A375 (cell line): Measurements from ENCODE around the gene SYTL1. TPM values are rescaled to one million over a fixed set of nuclear protein-coding genes. Genes with fewer than 3 reads are reported as not detected.

ENCODE experiments used
- small RNA-seq: library from RNA; depleted of rRNA; stranded (forward); fragments of <200 nt; gene quantifications from one replicate; pipeline ENCODE3, GENCODE V24; 2014
- total RNA-seq: library from RNA; depleted of rRNA; stranded (reverse); fragments of >200 nt; shearing (Covaris generic); gene quantifications from 2 replicates; pipeline ENCODE4 v1.2.3, GENCODE V29; 2014; rRNA removed

Gene SYTL1
- total RNA-seq, result 3.1 and 4.5 TPM in 2 replicates

GRCh38 chr1:27341525-27342252 lies at the start of gene SYTL1:
Gene SYTL1, plus strand, starts transcription at chr1:27342022. Its CDS starts 3,313 bp downstream, at chr1:27345335.

DNA sequence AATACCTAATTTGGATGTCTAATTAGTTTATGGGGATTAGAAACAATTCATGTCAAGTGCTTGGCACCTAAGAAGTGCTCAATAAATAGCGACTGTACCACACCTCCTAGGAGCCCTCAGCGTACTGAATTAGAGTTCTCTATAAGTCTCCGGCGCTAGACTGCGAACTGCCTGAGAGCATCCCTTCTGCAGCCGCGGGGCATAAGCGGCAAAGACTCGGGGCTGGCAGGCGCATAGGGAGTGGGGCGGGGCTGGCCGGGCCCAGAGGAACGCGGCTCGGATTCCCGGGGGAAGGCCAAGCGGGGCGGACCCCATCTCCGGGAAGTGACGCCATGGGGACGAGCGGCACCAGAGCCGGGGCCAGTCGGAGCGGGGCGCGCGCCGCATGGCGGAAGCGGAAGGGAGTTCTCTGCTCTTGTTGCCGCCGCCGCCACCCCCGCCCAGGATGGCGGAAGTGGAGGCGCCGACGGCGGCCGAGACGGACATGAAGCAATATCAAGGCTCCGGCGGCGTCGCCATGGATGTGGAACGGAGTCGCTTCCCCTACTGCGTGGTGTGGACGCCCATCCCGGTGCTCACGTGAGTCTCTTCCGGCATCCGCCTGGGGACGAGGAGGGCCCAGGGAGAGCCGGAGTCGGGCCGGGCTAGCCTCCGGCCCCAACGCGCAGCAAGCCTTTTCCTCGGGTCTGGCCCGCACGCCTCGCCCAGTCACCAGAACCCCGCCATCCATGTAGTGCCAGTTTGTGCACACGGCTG lies 19.8 kb upstream of the SYTL1 start, which contains the start of gene TMEM222:
TSS of gene TMEM222 (plus strand) at position 351 of the 756 bp plus-strand sequence. CDS start at position 386, 35 bp downstream.

DNA sequence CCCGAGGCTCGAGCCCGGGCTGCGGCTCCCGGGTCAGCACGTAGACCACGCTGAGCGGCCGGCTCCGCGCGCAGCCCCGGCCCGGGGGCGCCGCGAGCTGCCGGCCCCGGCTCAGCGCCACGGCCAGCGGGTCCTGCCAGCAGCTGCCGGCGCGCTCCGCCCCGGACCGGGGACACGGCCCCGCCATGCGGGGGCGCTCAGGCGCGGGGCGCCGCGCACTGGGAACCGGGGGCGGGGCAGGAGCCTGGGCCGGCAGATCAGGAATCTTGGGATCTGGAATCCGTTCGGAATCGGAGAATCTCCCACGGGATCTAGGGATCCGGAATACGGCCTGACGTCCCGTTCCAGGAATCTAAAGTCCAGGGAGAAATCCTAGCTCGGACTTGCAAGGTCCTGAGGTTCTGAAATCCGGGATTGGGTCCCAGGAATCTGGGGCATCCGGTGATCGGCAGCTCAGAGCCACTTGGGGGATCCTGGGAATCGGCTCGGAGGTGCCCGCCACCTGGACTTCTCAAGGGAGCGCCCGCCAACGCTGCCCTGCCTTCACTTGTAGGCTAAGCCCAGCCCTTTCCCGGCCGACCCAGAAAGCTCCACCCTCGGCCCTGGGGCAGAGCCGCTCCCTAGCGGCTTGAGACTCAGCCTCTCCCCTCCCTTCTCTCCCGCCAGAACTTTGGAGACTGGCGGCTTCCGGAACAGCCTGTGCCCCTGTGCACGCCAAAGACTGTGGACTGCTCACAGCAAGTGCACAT lies 24.8 kb downstream of the SYTL1 start, which contains the start of gene MAP3K6:
TSS of gene MAP3K6 (minus strand) at position 551 of the 749 bp plus-strand sequence. CDS start at position 187, 364 bp downstream.

DNA sequence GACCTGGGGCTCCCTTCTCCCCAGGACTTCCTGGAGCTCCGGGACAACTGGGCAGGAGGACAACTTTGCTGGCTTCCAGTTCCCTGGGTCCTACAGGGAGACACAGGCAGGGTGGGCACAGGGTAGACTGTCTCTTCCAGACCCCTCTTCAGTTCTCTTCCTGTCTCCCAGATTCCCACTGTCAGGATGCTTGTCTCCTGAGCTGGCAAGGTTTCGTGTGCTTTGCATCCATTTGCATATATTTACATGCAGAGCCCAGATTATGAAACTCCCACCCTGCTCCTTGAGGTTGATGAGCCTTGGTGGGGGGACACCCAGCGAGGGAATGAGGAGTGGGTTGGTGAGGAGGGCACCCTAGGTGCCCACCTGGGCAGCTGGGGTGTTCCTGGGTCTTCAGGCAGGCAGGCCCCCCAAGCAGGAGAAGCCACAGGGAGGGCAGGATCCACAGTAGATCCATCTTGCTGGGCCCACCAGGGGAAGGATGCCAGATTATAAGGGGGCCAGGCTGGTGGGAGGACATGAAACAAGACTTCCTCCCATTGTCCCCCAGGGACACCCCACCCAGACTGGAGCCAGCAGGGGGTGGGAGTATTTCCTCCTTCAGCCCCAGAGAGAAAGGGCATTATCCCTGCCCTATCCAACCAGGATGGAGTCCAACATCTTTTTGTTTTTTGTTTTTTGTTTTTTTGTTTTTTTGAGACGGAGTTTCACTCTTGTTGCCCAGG lies 32.7 kb downstream of the SYTL1 start, which contains the start of gene FCN3:
TSS of gene FCN3 (minus strand) at position 463 of the 725 bp plus-strand sequence. CDS start at position 457, 6 bp downstream.

GRCh38 chr1:27383039-27383605 lies 41.3 kb downstream of the SYTL1 start, which contains the start of gene CD164L2:
Gene CD164L2, minus strand, starts transcription at chr1:27383333. Its CDS starts 94 bp downstream, at chr1:27383239.

DNA sequence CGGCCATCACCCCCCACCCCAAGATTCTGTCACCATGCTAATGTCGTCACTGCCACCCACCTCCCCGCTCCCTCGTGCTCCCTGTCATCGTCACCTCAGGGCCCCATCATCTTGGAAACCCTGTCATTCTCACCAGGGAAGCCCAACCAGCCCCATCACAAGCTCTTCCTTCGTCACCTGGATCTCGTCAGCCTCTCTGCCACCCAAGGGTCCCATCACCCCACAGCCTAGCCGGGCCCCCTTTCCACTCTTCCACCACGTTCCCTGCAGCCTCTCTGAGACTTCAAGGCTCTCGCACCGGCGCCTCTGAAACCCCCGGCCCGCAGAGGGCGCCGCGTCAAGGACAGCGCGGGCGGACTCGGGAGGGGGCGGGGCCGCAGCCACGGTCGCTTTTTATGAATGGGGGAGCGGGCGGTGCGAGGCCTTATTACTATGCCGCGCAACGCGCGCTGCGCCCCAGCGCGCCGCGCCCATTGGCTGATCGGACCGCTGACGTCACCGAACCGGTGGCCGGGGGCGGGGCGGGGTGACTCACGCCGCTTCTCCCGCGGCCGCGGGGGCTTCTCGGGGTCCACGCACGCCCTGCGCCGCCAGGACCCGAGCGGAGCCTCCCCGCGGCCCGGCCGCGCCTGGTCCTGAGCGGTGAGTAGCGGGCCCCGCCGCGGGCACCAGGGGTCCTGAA lies 50.4 kb downstream of the SYTL1 start, which contains the start of gene GPR3:
TSS of gene GPR3 (plus strand) at position 527 of the 682 bp plus-strand sequence. CDS start 1,177 bp downstream, outside the sequence.

Small RNA genes lying within 50 kb of the gene (small RNA-seq; reads per million reads assigned to genes)
- gene RNU6-48P, result not detected

Other genes starting within 250 kb of the SYTL1 start
- 4.6 and 7.7 TPM in 2 replicates for gene SLC9A1, start 186.9 kb upstream of the SYTL1 start, total RNA-seq
- 17.9 and 18.5 TPM in 2 replicates for gene WDTC1, start 107.4 kb upstream of the SYTL1 start, total RNA-seq
- gene TMEM222, start 19.9 kb upstream of the SYTL1 start, total RNA-seq, result 43.9 and 45.3 TPM in 2 replicates
- gene MAP3K6, start 24.9 kb downstream of the SYTL1 start, total RNA-seq, result 22.8 and 26.2 TPM in 2 replicates
- gene FCN3, start 32.8 kb downstream of the SYTL1 start, total RNA-seq, result not detected in 2 replicates
- gene CD164L2, start 41.3 kb downstream of the SYTL1 start, total RNA-seq, result not detected in 2 replicates
- 7.2 and 9.1 TPM in 2 replicates for gene GPR3, start 50.6 kb downstream of the SYTL1 start, total RNA-seq
- gene WASF2, start 148.1 kb downstream of the SYTL1 start, total RNA-seq, result 19.0 and 21.6 TPM in 2 replicates